Retina (tissue), 1 donor: ENCODE results near the gene SMPD2.
"Not testable (repeated sequence)": the region's sequence is repeated elsewhere in the genome, so short reads cannot be mapped to it uniquely, and the experiment has no call there.

Experiments used
- DNase-seq: peaks from one replicate; pipeline ENCODE4 v3.0.0-alpha.2; 2016

Gene SMPD2

GRCh38 chr6:109447087-109447486 is 6.6 kb downstream of the SMPD2 start:
- DNase-seq: no peak

- no peak for DNase-seq
These were observed 7.5 kb downstream of the SMPD2 start for GRCh38 chr6:109447878-109448555.

GRCh38 chr6:109448615-109449014 is 8.1 kb downstream of the SMPD2 start:
- DNase-seq: no peak

GRCh38 chr6:109449064-109449794 is 8.7 kb downstream of the SMPD2 start:
- no peak for DNase-seq

GRCh38 chr6:109449795-109450673 is 9.5 kb downstream of the SMPD2 start:
- no peak for DNase-seq

GRCh38 chr6:109450801-109451200 is 10.3 kb downstream of the SMPD2 start:
- no peak for DNase-seq

- no peak for DNase-seq
These were observed 10.9 kb downstream of the SMPD2 start for GRCh38 chr6:109451376-109451775.

- no peak for DNase-seq
These were observed 11.7 kb downstream of the SMPD2 start for GRCh38 chr6:109452181-109452580.

- DNase-seq: no peak
These were observed 12.6 kb downstream of the SMPD2 start for GRCh38 chr6:109453156-109453555.

GRCh38 chr6:109453594-109454495 is 13.3 kb downstream of the SMPD2 start:
- peak; percentile 58 for DNase-seq

- DNase-seq: peak; percentile 64
These were observed 14.2 kb downstream of the SMPD2 start for GRCh38 chr6:109454496-109455436.

GRCh38 chr6:109455437-109456110 is 15.1 kb downstream of the SMPD2 start, which contains the start of gene MICAL1:
MICAL1 (minus strand) TSS chr6:109455772; CDS start chr6:109454196, 1,576 bp downstream.
- DNase-seq: peak; percentile 87

- DNase-seq: no peak
These were observed 15.6 kb downstream of the SMPD2 start for GRCh38 chr6:109456111-109456583.

- no peak for DNase-seq
These were observed 16.4 kb downstream of the SMPD2 start for GRCh38 chr6:109456710-109457561.

- no peak for DNase-seq
These were observed 17.1 kb downstream of the SMPD2 start for GRCh38 chr6:109457562-109457996.

GRCh38 chr6:109458774-109459531 is 18.4 kb downstream of the SMPD2 start:
- DNase-seq: no peak

GRCh38 chr6:109460161-109460829 is 19.8 kb downstream of the SMPD2 start:
- no peak for DNase-seq

GRCh38 chr6:109461205-109461604 is 20.7 kb downstream of the SMPD2 start:
- not testable (repeated sequence) for DNase-seq
